ENCODE results near the gene GNAT1. TPM values are rescaled to one million over a fixed set of nuclear protein-coding genes. Genes with fewer than 3 reads are reported as not detected.

GNAT1 gene
- total and polyA plus RNA-seq, 2 of the 13 experiments (the other 11 are each of a cell fraction or from before 2014, with no cell fraction given): 0.15 TPM; not detected in 1

DNA sequence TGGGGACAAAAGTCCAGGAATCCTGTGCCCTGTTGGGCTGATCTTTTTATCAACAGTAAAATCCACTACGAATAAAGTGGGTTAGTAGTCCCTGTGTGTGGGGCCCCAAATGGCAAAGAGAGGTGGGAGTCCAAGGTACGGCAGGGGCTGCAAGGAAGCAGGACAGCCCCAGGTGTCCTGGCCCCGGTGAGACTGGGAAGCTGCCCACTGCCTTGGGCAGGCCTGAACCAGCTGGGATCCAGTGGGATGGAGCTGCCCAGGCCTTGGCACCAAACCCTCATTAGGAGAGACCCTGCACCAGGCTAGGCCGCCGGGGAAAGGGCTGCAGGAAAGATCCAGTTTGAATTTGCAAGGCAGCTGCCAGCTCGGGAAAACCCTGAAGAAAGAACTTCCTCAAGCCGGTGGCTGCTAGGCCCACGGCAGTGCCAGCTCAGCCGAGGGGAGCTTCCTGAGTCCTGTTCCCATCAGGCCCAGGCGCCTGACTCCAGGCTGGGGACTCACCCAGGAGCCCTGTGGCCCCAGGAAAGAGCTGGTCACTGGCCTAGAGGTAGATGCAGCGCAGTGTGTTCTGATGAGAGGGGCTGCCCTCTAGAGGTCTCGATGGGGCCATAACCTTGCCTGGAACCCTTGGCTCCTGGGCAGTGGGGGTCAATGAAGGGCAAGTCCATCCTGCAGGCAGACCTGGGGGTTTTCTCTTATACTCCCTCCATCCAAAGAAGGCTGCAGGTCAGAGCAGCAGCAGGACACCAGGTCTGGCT, 30.2 kb downstream of the GNAT1 start (continued):
- TF ChIP-seq, protein P1, sequence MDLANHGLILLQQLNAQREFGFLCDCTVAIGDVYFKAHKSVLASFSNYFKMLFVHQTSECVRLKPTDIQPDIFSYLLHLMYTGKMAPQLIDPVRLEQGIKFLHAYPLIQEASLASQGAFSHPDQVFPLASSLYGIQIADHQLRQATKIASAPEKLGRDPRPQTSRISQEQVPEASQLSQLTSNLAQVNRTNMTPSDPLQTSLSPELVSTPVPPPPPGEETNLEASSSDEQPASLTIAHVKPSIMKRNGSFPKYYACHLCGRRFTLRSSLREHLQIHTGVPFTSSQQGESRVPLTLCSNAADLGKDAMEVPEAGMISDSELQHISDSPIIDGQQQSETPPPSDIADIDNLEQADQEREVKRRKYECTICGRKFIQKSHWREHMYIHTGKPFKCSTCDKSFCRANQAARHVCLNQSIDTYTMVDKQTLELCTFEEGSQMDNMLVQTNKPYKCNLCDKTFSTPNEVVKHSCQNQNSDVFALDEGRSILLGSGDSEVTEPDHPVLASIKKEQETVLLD (CRISPR knock-in tag; IDR thresholded peaks at IDR 0.05; ENCODE audit: low read depth): no peak
- TF ChIP-seq GATA4 (IDR thresholded peaks at IDR 0.05; ENCODE audit: borderline replicate concordance, low read depth) (0 out of 2 replicates have a peak, but pooled peaks have one; percentile 20), NAIF1 (CRISPR knock-in tag; IDR thresholded peaks at IDR 0.05; ENCODE audit: borderline replicate concordance) (no peak), ZNF510 (CRISPR knock-in tag; IDR thresholded peaks at IDR 0.05; ENCODE audit: low read depth) (peak; percentile 66; the same call in 1 of the 2 replicates), ZNF883 (CRISPR knock-in tag; IDR thresholded peaks at IDR 0.05; ENCODE audit: not compliant biosample characterization) (peak; percentile 58), GATAD1 (CRISPR knock-in tag; IDR thresholded peaks at IDR 0.05) (peak; percentile 8), ZNF333 (CRISPR knock-in tag; IDR thresholded peaks at IDR 0.05; ENCODE audit: borderline replicate concordance) (peak; percentile 31; the same call in 1 of the 2 replicates), NCOR1 (IDR thresholded peaks at IDR 0.05; ENCODE audit: borderline replicate concordance, low read length) (no peak), XBP1 (CRISPR knock-in tag; IDR thresholded peaks at IDR 0.05) (0 out of 2 replicates have a peak, but pooled peaks have one; percentile 45), ZMYM4 (CRISPR knock-in tag; IDR thresholded peaks at IDR 0.05) (peak; percentile 50)
- TF ChIP-seq, protein P2, sequence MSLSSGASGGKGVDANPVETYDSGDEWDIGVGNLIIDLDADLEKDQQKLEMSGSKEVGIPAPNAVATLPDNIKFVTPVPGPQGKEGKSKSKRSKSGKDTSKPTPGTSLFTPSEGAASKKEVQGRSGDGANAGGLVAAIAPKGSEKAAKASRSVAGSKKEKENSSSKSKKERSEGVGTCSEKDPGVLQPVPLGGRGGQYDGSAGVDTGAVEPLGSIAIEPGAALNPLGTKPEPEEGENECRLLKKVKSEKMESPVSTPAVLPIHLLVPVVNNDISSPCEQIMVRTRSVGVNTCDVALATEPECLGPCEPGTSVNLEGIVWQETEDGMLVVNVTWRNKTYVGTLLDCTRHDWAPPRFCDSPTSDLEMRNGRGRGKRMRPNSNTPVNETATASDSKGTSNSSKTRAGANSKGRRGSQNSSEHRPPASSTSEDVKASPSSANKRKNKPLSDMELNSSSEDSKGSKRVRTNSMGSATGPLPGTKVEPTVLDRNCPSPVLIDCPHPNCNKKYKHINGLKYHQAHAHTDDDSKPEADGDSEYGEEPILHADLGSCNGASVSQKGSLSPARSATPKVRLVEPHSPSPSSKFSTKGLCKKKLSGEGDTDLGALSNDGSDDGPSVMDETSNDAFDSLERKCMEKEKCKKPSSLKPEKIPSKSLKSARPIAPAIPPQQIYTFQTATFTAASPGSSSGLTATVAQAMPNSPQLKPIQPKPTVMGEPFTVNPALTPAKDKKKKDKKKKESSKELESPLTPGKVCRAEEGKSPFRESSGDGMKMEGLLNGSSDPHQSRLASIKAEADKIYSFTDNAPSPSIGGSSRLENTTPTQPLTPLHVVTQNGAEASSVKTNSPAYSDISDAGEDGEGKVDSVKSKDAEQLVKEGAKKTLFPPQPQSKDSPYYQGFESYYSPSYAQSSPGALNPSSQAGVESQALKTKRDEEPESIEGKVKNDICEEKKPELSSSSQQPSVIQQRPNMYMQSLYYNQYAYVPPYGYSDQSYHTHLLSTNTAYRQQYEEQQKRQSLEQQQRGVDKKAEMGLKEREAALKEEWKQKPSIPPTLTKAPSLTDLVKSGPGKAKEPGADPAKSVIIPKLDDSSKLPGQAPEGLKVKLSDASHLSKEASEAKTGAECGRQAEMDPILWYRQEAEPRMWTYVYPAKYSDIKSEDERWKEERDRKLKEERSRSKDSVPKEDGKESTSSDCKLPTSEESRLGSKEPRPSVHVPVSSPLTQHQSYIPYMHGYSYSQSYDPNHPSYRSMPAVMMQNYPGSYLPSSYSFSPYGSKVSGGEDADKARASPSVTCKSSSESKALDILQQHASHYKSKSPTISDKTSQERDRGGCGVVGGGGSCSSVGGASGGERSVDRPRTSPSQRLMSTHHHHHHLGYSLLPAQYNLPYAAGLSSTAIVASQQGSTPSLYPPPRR (CRISPR knock-in tag; IDR thresholded peaks at IDR 0.05; ENCODE audit: borderline replicate concordance): peak; percentile 15; the same call in 1 of the 2 replicates
- TF ChIP-seq, protein P3, sequence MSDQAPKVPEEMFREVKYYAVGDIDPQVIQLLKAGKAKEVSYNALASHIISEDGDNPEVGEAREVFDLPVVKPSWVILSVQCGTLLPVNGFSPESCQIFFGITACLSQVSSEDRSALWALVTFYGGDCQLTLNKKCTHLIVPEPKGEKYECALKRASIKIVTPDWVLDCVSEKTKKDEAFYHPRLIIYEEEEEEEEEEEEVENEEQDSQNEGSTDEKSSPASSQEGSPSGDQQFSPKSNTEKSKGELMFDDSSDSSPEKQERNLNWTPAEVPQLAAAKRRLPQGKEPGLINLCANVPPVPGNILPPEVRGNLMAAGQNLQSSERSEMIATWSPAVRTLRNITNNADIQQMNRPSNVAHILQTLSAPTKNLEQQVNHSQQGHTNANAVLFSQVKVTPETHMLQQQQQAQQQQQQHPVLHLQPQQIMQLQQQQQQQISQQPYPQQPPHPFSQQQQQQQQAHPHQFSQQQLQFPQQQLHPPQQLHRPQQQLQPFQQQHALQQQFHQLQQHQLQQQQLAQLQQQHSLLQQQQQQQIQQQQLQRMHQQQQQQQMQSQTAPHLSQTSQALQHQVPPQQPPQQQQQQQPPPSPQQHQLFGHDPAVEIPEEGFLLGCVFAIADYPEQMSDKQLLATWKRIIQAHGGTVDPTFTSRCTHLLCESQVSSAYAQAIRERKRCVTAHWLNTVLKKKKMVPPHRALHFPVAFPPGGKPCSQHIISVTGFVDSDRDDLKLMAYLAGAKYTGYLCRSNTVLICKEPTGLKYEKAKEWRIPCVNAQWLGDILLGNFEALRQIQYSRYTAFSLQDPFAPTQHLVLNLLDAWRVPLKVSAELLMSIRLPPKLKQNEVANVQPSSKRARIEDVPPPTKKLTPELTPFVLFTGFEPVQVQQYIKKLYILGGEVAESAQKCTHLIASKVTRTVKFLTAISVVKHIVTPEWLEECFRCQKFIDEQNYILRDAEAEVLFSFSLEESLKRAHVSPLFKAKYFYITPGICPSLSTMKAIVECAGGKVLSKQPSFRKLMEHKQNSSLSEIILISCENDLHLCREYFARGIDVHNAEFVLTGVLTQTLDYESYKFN (CRISPR knock-in tag; conservative IDR thresholded peaks at IDR 0.05): peak; percentile 66
- TF ChIP-seq, protein P4, sequence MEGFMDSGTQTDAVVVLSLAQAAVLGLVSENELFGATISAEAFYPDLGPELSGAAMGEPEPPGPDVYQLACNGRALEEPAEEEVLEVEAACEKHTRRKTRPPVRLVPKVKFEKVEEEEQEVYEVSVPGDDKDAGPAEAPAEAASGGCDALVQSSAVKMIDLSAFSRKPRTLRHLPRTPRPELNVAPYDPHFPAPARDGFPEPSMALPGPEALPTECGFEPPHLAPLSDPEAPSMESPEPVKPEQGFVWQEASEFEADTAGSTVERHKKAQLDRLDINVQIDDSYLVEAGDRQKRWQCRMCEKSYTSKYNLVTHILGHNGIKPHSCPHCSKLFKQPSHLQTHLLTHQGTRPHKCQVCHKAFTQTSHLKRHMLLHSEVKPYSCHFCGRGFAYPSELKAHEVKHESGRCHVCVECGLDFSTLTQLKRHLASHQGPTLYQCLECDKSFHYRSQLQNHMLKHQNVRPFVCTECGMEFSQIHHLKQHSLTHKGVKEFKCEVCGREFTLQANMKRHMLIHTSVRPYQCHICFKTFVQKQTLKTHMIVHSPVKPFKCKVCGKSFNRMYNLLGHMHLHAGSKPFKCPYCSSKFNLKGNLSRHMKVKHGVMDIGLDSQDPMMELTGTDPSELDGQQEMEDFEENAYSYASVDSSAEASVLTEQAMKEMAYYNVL (CRISPR knock-in tag; IDR thresholded peaks at IDR 0.05; ENCODE audit: borderline replicate concordance): 0 out of 2 replicates have a peak, but pooled peaks have one; percentile 54

Data from HepG2 (cell line).